Ascending aorta (tissue), 2 donors: ENCODE measurements around the gene P3H2. TPM values are rescaled to one million over a fixed set of nuclear protein-coding genes. Genes with fewer than 3 reads are reported as not detected.
A peak's percentile ranks its signal among the peaks of the same experiment; 100 is the strongest.

Experiments
- DNase-seq, 2 donors: peaks; one replicate each; pipeline ENCODE4 v3.0.0-alpha.2; 2019; ENCODE audit warnings: low spot score in 2 of 2
- H3K27ac ChIP-seq, 2 donors: fragments of 200-600 bp; sonication (generic); one replicate each; pipeline ENCODE4 v1.5.1; 2016 to 2017; ENCODE audit warnings: mild to moderate bottlenecking in 1 of 2
- H3K27me3 ChIP-seq: fragments of 200-600 bp; sonication (generic); one replicate; pipeline ENCODE4 v1.5.1; 2017
- H3K36me3 ChIP-seq, 2 donors: fragments of 200-600 bp; sonication (generic); one replicate each; pipeline ENCODE4 v1.5.1; 2016
- H3K4me1 ChIP-seq, 2 donors: fragments of 200-600 bp; sonication (generic); one replicate each; pipeline ENCODE4 v1.5.1; 2016 to 2017; ENCODE audit warnings: mild to moderate bottlenecking in 1 of 2
- H3K4me3 ChIP-seq, 2 donors: fragments of 200-600 bp; sonication (generic); one replicate each; pipeline ENCODE4 v1.5.1; 2016 to 2017; ENCODE audit warnings: mild to moderate bottlenecking in 1 of 2
- H3K9me3 ChIP-seq, 2 donors: fragments of 200-600 bp; sonication (generic); one replicate each; pipeline ENCODE4 v1.5.1; 2016
- CTCF ChIP-seq, 3 experiments: fragments of 200-600 bp in 2 of 3; fragments of 450-650 bp in 1 of 3; sonication (generic) in 2 of 3; IDR thresholded peaks; one replicate each; pipeline ENCODE4 v1.5.1; 2016 to 2019; ENCODE audit warnings: antibody characterized with exemption in 3 of 3, mild to moderate bottlenecking in 1 of 3, moderate library complexity in 1 of 3
- intact Hi-C: fragments of 100-400 bp; cut with DNase I; formaldehyde crosslinking; loops from one replicate; pipeline ENCODE4 v1.15.1; 2023
- total RNA-seq: library from RNA; depleted of rRNA; stranded (reverse); fragments of >200 nt; gene quantifications from one replicate; pipeline ENCODE4 v1.1.0, GENCODE V29; 2016

Gene P3H2
- total RNA-seq, 1 donor from 2014 or later: 15.6 TPM

GRCh38 chr3:189949580-189949979 is 171.1 kb downstream of the P3H2 start:
- Histone ChIP-seq H3K27ac (no peak overlapping the region), H3K4me3 (no peak overlapping the region), H3K27me3 (no peaks in the 10 kb centered on the region), H3K9me3 (no peaks in the 10 kb centered on the region), H3K4me1 (no peaks in the 10 kb centered on the region), H3K36me3 (no peaks in the 10 kb centered on the region)
- no peak for DNase-seq
- intact Hi-C loops: no loop called here
- no peak for TF ChIP-seq CTCF (IDR thresholded peaks at IDR 0.05)

DNA sequence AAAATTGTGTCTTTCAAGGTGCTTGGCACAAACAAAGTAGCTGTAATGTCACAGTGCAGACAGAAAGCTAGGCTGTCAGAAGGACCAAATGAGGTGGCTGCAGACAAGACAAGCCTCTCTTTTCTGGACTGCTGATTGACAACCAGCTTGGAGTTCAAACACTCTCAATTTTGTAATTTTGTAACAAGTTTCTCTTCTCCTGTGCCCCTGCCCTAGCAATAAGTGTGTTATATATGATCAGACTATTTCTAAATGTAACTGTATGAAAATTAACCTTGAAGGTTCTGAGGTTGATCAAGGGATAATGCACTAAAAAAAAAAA is 172.0 kb downstream of the P3H2 start:
- H3K36me3 ChIP-seq: no peaks in the 10 kb centered on the region
- no peak for DNase-seq
- H3K27ac ChIP-seq: no peak overlapping the region
- intact Hi-C loops: no loop called here
- no peaks in the 10 kb centered on the region for H3K27me3 ChIP-seq
- no peaks in the 10 kb centered on the region for H3K9me3 ChIP-seq
- H3K4me3 ChIP-seq: no peak overlapping the region
- no peaks in the 10 kb centered on the region for H3K4me1 ChIP-seq
- no peak for TF ChIP-seq CTCF (IDR thresholded peaks at IDR 0.05)

DNA sequence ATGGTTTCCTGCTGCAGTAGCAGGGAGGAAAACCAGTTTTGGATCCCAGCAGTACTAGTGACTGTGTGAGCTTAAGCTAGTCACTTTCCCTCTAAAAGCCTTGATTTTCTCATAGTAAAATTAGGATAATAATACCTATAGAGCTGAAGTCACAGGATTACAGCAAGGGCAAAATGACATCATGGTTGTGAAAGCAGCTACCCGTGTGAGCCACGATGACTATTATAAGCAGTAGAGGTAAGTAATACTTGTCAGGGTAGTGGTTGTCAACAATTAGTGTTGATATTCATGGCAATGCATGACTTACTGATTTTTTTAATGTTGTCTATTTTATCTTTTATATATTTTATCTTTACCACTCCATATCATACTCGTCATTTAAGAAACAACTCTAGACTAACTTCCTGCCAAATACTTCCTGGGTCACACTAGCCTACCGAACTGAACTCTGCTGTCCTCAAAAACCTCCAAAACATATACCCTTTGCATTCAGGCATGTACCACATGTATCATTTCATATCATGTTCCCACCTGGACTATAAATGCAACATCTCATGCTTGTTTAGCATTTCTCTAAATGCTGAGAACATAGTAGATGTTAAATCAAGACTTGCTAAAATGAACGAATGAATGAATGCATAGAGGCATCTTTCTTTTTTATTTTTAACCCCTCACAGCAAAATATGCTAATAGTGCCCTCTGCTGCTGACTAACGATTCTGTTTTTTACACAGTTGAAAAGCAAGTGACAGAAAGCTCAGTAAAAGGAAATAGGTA is 172.6 kb downstream of the P3H2 start:
- H3K4me1 ChIP-seq: no peaks in the 10 kb centered on the region
- no peak overlapping the region for H3K27ac ChIP-seq
- H3K4me3 ChIP-seq: no peak overlapping the region
- no peaks in the 10 kb centered on the region for H3K36me3 ChIP-seq
- H3K9me3 ChIP-seq: no peaks in the 10 kb centered on the region
- TF ChIP-seq CTCF (IDR thresholded peaks at IDR 0.05): peak in 1 of 3 experiments; percentile 20
- intact Hi-C loops: no loop called here
- no peaks in the 10 kb centered on the region for H3K27me3 ChIP-seq
- no peak for DNase-seq

DNA sequence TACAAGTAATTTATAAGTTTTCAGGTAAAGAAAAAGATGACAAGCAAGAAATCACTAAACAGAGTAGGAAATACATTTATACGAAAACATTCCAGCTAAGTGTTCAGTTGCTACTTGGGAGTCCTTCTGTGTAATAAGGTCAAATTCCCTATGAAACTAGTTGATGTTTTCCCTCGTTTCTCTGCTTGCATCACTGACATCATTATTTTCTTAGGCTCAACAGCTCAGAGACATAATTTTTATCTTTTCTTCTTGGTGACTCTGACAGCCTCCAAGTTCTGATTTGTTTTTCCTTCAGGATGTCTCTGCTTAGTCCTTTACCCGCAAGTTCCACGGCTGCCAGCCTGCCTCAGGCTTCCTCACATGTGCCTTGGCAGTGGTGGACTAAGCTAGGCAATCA is 173.6 kb downstream of the P3H2 start:
- no peak for TF ChIP-seq CTCF (IDR thresholded peaks at IDR 0.05)
- Histone ChIP-seq H3K27me3 (no peaks in the 10 kb centered on the region), H3K36me3 (no peaks in the 10 kb centered on the region), H3K27ac (no peak overlapping the region), H3K4me3 (no peak overlapping the region), H3K9me3 (no peaks in the 10 kb centered on the region), H3K4me1 (no peaks in the 10 kb centered on the region)
- intact Hi-C loops: no loop called here
- no peak for DNase-seq

DNA sequence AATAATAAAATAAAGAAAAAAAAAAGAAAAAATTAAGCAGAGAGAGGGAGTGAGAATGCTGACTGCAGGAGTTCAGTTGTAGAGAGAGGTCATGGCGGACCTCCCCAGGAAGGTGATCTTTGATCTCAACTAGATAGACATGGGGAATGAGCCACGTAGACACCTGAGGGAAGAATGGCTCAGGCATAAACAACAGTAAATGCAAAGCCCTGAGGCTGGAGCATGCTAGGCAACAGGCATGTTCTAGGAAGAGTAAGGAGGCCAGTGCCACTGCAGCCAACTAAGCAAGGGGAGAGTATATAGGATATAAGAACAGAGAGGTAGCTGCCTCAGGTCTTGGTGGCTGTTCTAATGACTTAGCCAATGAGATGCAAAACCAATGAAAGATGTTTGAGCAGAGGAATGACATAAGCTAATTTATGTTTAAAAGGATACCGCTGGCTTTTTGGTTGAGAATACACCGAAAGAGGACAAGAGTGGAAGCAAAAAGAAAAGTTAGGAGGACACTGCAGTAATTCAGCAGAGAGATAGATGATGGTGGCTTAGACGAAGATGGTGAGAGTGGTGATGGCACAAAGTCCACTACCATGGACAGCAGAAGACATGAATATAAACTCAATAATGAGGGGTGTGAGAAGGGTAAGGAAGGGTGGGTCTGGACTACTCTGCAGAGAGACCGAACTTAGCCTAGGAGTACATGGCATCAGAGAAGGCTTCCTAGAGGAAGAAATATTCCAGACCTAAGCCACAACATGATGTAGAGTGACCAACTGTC is 174.6 kb downstream of the P3H2 start:
- no peaks in the 10 kb centered on the region for H3K36me3 ChIP-seq
- H3K4me3 ChIP-seq: no peak overlapping the region
- no peak for TF ChIP-seq CTCF (IDR thresholded peaks at IDR 0.05)
- no peaks in the 10 kb centered on the region for H3K4me1 ChIP-seq
- H3K9me3 ChIP-seq: no peaks in the 10 kb centered on the region
- DNase-seq: no peak
- no peaks in the 10 kb centered on the region for H3K27me3 ChIP-seq
- H3K27ac ChIP-seq: no peak overlapping the region
- intact Hi-C loops: no loop called here
